ENCODE data around the gene FAM241A.

- TF ChIP-seq FOXO4 (CRISPR knock-in tag; IDR thresholded peaks at IDR 0.05) = no peak
- TF ChIP-seq TAF15 (IDR thresholded peaks at IDR 0.05; ENCODE audit: low read depth, low read length) = no peak
- no peak for TF ChIP-seq REST (IDR thresholded peaks at IDR 0.05; ENCODE audit: borderline replicate concordance)
- no peak for TF ChIP-seq REST (CRISPR knock-in tag; IDR thresholded peaks at IDR 0.05; ENCODE audit: low read depth)
- TF ChIP-seq ZNF174 (CRISPR knock-in tag; IDR thresholded peaks at IDR 0.05) = no peak
- TF ChIP-seq ZBTB49 (CRISPR knock-in tag; IDR thresholded peaks at IDR 0.05; ENCODE audit: borderline replicate concordance) = no peak
- no peak for TF ChIP-seq RAD21 (CRISPR knock-in tag; conservative IDR thresholded peaks at IDR 0.05 in 1 of 2, IDR thresholded peaks at IDR 0.05 in 1 of 2)
Observed at GRCh38 chr4:112114452-112114851, 30.8 kb upstream of the FAM241A start.

All from K562 (cell line).